ENCODE data around the gene PYGO2.

- TF ChIP-seq CTCF (IDR thresholded peaks at IDR 0.05) (no peak), POLR2A (IDR thresholded peaks at IDR 0.05) (no peak), POLR2AphosphoS5 (IDR thresholded peaks at IDR 0.05) (no peak)
These were observed 32.1 kb upstream of the PYGO2 start, which contains the start of gene LENEP for GRCh38 chr1:154993572-154994268.

Data from gastroesophageal sphincter (tissue), 3 donors.